ENCODE results near the gene PPIL4.
"Not testable (repeated sequence)": the region's sequence is repeated elsewhere in the genome, so short reads cannot be mapped to it uniquely, and the experiment has no call there.

Gene PPIL4

DNA sequence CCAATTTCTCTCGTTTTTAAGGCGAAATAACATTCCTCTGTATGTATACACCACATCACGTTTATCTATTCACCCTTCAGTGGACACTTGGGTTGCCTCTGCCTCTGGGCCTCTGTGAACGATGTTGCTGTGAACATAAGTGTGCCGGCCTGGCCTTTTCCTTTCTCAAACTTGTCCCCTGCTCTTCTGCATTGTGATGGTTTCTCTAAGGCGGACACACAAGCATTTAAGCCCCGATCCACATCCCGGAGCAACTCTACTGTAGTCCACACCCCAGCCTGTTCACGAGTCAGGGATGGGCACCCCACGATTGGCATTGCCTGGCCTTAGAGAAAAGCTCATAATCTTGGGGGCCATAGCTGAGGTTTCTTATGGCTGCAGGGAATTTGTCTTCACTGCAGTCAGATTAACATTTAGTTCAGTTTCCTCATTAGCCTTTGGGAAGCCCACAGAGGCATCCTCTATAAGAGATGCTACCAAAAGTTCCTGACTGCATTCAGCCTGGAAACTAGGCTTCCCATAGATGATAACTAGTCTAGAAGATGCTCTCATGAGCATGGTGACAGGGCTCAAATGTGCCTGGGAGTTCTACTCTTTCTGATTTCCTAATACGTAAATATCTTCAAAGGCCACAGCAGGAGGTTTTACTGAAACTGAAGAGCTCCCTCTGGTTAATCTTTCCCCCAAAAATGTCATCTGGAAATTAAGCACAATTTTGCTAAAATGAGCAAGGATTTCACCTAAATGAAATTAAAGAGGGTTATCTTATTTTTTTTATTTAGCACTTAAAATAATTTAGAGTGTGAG is 61.8 kb downstream of the PPIL4 start:
- no peak for DNase-seq (ENCODE audit: low read depth)

DNA sequence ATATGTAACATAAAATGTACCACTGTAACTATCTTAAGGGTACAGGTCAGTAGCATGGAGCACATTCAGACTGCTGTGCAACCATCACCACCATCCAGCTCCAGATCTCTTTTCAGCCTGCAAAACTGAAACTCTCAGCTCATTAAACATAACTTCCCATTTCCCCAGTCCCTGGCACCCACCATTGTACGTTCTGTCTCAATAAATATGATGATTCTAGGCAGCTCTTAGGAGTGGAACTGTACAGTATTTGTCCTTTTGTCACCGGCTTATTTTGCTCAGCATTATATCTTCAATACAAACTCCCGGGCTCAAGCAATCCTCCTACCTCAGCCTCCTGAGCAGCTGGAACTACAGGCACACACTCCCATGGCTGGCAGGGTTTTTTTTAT is 62.5 kb downstream of the PPIL4 start:
- DNase-seq (ENCODE audit: low read depth) = no peak

- no peak for DNase-seq (ENCODE audit: low read depth)
These were observed 63.1 kb downstream of the PPIL4 start for GRCh38 chr6:149482545-149483333.

DNA sequence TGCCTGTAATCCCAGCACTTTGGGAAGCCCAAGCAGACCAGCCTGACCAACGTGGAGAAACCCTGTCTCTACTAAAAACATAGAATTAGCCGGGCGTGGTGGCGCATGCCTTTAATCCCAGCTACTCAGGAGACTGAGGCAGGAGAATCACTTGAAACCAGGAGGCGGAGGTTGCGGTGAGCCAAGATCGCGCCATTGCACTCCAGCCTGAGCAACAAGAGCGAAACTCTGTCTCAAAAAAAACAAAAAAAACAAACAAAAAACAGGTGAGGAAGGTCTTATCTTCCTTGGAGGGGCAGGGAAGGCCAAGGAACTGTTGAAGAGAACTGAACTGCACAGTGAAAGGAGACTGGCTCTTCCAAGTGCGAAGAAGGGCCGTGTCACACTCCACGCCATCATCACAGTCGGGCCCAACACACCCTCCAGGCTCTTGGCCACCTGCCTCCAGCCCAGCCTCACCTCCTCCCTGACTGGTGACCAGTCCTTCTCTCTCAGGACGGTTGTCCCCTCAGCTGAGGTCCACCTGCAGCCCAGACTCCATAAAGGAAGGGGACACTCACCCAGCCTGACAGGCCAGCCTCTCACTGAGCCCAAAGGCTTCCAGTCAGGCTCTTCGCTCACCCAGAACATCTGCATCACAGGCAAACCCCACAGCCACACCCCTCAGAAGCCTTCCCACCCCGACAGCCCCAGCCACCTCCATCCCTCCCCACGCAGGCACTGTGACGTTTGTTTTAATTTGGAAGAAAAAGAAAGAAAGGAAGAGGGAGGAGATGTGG is 65.2 kb downstream of the PPIL4 start:
- no peak for DNase-seq (ENCODE audit: low read depth)

DNA sequence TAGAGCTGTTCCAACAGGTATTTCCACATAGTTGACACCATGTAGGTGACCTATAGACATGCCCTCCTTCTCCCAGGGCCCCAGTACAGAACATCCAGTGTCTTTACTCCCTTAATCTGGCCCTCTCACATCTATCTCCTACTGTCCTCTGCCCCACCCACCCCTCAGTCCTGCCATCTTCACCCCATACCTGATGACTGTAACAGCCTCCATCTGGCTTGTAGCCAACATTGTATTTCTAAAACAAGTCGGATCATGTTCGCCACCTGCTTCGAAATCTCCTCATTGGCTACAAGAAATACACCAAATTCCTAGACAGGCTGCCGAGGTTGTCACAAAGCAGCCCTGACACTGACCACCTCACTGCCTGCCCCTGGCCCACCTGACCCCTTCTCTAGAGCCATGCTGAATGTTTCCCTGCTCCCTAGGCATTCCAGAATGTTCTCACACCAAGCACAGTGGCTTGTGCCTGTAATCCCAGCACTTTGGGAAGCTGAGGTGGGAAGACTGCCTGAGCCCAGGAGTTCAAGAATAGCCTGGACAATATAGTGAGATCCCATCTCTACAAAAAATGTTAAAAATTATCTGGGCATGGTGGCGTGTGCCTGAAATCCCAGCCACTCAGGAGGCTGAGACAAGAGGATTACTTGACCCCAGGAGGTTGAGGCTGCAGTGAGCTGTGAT is 67.1 kb downstream of the PPIL4 start:
- no peak for DNase-seq (ENCODE audit: low read depth)

DNA sequence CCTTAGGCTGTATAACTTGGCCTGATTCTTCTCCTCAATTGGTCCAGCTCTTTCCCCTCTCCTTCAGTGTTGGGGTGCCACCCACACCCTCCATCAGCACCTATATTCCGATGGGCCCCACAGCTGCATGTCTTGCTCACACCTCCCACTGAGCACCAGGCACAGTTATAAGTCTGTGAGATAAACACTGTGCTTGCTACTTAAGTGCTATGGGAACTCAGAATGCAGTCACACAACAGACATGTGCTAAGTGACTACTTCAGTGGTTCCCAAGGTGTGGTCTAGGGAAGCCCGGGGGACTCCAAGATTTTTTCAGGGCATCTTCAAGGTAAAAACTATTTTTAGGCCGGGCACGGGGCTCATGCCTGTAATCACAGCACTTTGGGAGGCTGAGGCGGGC is 68.3 kb downstream of the PPIL4 start:
- no peak for DNase-seq (ENCODE audit: low read depth)

- DNase-seq (ENCODE audit: low read depth) = no peak
These were observed 68.9 kb downstream of the PPIL4 start for GRCh38 chr6:149476789-149477455.

DNA sequence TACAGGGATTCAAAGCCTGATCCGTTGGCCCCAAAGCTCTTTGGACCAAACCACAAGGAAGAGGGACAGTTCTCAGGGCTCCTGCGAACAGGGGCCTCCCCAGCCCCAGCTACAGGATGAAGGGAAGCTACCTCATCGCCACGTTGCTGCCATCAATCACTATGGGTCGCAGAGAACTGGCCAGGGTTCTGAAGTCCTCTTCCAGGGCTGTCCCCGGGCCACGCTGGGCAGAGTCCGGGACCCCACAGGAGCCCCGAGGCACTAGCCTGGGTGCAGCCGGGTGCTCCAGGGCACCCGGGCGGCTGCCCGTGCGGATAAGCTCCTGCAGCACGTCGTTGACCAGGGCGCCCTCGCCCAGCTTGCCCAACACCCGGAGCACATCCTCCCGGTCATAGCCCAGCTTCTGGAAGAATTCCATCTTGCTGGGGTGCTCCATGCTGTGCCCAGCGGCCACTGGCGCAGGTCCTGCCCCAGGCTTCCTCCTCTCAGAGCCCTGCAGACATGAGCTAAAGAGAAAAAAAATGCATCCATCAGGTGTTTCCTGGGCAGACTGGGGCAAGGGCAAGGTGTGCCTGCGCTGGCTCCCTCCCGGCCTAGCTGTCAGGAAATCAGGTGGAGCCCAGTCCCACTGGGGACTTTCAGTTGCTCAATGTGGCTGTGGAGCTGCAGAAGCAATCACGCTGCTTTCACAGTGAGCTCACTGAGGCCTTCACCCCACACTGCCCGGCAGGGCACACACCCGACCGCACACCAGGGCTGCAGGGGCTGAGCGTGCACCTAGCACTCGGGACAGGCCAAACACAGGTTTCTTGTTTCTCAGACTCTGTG is 71.5 kb downstream of the PPIL4 start:
- no peak for DNase-seq (ENCODE audit: low read depth)

DNA sequence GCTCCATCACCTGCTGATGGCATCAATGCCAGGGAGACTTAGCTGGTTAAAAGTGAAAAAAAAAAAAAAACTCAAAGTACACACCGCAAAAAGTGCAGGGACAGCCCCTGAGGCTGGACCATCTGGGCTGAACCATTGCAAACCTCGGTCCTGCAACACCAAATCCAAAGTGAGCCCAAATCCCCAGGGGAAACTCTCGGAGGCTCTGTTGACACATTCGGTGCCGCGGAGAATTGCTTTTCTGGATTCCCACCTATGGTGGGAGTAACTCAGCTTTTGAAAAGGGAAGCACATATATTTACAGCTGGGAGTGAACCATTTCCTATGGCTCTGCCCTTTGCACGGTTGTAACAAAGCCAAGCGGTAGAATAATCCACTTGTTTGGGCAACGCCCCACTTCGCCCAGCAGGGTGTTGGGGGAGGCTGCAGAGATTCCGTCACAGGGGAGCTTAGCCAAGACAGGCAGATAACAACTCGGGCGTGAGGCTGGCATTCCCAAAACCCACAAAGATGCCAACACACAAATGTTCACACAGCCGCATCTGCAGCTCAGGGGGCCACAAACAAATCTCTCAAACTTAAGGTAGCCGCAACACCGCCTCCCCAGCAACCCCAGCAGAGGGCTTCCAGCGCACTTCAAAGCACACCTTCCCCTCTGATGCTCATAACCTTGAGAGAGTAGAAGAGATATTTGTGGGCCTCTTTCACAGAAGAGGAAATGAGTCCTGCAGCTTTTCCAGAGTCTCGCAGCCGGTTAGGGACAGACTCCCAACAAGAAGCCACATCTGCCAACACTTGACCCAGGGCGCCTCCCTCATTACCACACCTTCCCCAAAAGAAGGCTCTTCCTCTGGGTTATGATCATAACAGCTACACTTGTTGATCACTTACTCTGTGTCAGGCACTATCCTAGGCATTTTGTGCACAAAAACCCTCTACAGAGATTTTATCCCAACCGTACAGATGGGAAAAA is 72.5 kb downstream of the PPIL4 start:
- no peak for DNase-seq (ENCODE audit: low read depth)

DNA sequence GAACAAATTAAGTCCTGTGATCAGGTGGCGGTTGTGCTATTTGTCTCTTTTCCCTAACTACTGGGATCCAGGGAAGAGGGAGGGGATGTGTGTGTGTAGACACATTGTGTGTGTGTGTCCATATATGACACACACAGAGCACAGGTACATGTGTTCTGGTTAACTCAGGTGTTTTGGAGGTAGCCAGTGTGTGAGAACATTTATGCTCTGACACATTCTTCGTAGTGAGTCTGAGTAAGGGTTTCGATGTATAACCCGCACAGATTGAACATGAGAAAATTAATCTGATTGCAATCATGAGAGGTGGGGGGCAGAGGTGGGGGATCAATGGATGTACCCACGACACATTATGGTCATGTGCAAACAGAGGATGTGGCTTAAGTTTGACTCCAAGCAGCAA is 73.6 kb downstream of the PPIL4 start:
- DNase-seq (ENCODE audit: low read depth) = no peak

DNA sequence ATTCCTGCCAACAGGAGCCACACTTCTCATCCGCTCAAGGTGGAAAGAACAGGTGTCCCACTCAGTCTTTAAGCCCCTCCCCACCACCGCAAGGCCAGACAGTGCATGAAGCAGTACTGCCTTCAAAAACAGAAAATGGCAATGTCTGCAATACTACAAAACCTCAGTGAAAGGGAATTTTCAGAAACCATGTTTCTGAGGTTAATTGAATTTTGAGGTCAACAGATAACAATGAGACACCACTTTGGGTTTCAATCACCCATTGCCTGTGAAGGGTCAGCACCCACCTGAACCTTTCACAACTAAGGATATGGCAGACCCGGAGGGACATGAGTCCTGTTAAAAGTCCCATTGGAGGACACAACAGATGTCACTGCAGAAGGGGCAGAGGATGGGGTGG is 74.0 kb downstream of the PPIL4 start:
- DNase-seq (ENCODE audit: low read depth) = no peak

- DNase-seq (ENCODE audit: low read depth) = no peak
These were observed 74.9 kb downstream of the PPIL4 start for GRCh38 chr6:149470948-149471347.

GRCh38 chr6:149468179-149468578 is 77.7 kb downstream of the PPIL4 start:
- no peak for DNase-seq (ENCODE audit: low read depth)

DNA sequence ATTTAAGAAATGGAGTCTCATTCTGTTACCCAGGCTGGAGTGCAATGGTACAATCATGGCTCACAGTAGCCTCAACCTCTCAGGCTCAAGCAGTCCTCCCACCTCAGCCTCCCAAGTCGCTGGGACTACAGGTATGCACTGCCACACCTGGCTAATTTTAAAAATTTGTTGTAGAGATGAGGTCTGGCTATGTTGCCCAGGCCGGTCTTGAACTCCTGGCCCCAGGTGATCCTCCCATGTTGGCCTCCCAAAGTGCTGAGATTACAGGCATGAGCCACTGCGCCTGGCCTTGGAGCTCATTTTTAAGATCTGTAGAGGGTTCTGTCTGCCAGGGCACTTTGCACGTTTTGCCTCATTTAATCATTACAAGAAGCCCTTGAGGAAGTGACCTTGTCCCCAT is 78.6 kb downstream of the PPIL4 start:
- no peak for DNase-seq (ENCODE audit: low read depth)

- no peak for DNase-seq (ENCODE audit: low read depth)
These were observed 81.4 kb downstream of the PPIL4 start for GRCh38 chr6:149464411-149464810.

GRCh38 chr6:149463781-149464180 is 82.1 kb downstream of the PPIL4 start:
- no peak for DNase-seq (ENCODE audit: low read depth)

DNA sequence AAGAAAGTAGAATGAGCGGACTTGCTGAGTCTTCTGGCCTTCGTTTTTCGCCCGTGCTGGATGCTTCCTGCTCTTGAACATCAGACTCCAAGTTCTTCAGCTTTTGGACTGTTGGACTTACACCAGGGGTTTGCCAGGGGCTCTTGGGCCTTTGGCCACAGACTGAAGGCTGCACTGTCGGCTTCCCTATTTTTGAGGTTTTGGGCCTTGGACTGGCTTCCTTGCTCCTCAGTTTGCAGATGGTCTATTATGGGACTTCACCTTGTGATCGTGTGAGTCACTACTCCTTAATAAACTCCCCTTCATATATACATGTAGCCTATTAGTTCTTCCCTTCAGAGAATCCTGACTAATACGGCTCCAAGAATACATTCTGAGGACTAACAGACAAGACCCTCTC is 83.1 kb downstream of the PPIL4 start:
- DNase-seq (ENCODE audit: low read depth) = not testable (repeated sequence)

GRCh38 chr6:149461670-149462069 is 84.2 kb downstream of the PPIL4 start:
- no peak for DNase-seq (ENCODE audit: low read depth)

DNA sequence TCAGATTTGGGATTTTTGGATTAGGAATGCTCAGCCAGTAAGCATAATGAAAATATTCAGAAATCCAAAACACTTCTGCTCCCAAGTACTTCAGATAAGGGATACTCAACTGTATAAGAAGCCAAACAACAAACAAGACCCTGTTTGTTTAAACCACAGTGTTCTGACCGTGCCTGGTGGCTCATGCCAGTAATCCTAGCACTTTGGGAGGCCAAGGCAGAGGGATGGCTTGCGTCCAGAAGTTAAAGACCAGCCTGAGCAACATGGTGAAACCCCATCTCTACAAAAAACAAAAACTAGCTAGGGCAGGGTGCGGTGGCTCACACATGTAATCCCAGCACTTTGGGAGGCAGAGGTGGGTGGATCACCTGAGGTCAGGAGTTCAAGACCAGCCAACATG is 85.6 kb downstream of the PPIL4 start:
- not testable (repeated sequence) for DNase-seq (ENCODE audit: low read depth)

Measured in stimulated activated CD8-positive, alpha-beta memory T cell treated with anti-CD3 and anti-CD28 coated beads, Interleukin-12 subunit alpha, Interleukin-12 subunit beta, amount 100 ng/mL, for 4 hours (primary cell).